ENCODE results near the gene TACR1. TPM values are rescaled to one million over a fixed set of nuclear protein-coding genes. Genes with fewer than 3 reads are reported as not detected.
"Not testable (repeated sequence)": the region's sequence is repeated elsewhere in the genome, so short reads cannot be mapped to it uniquely, and the experiment has no call there.

TACR1 gene
- total RNA-seq, 2 experiments from 2014 or later: not detected

DNA sequence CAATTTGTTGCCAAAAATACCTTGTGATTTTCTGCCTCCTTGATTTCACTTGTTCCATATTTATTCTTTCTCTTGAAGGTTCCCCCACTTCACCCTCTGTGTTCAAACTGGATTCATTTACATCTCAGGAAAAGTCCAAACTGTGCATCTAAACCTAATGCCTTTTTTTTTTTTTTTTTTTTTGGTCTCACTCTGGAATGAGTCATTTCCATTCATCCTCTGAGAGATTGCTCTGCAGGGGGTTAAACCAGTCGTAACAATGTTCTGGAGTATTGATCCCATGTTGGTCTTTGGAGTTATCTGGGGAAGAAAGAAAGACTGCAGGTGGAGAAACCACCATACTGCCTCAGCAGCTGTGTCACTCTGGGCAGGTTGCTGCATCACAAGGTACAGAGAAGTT lies 119.7 kb downstream of the TACR1 start:
- H3K27me3 Mint-ChIP-seq: no peaks in the 10 kb centered on the region
- peaks cover under 1% of the 10 kb centered on the region for H3K4me1 Mint-ChIP-seq
- H3K4me3 Mint-ChIP-seq: no peak overlapping the region
- no peak for ATAC-seq (ENCODE audit: low read depth)
- POLR2A ChIA-PET: no interaction called here
- DNase-seq: no peak
- no peak overlapping the region for H3K27ac Mint-ChIP-seq
- no peaks in the 10 kb centered on the region for H3K9me3 Mint-ChIP-seq
- no peaks in the 10 kb centered on the region for H3K36me3 Mint-ChIP-seq

DNA sequence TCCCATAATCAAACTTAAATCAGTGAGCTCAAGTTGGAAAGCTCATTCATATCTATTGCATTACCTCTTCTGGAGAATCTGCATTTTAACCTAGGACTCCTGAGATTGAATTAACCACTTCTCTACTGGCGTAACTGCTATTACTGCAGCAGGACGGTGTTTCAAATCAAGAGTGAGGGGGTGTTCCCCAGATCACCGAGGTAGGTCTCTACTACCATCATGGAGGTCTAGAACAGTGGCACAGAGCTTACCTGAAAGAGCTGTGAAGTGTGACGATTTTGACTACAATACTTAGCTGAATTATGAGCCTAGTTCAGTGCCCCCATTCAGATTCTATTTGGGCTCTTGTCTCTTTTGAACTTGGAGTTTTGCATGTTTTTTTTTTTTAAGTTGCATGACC lies 121.4 kb downstream of the TACR1 start:
- POLR2A ChIA-PET: no interaction called here
- no peaks in the 10 kb centered on the region for H3K27me3 Mint-ChIP-seq
- H3K4me1 Mint-ChIP-seq: peaks cover 1% of the 10 kb centered on the region
- ATAC-seq (ENCODE audit: low read depth) (no peak), DNase-seq (no peak)
- no peaks in the 10 kb centered on the region for H3K36me3 Mint-ChIP-seq
- H3K9me3 Mint-ChIP-seq: no peaks in the 10 kb centered on the region
- no peak overlapping the region for H3K4me3 Mint-ChIP-seq
- no peak overlapping the region for H3K27ac Mint-ChIP-seq

DNA sequence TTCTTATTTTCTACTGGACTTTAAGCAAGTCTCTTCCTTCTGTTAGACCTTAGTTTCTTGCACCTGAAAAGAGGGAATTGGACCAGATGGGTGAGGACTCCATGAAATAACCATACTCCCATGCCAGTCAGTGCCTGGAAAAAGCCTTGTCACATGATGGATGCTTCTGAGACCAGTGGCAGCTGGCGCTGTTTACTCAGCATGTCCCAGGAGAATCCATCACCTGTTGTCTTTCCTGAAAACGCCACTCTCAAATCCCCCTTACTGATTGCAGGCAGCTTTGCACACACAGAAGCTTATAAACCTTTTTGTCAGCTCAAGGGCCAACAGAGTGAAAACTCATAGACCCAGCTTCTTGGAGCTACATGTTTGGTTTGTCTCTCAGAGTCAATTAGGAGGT lies 123.2 kb downstream of the TACR1 start:
- H3K36me3 Mint-ChIP-seq: no peaks in the 10 kb centered on the region
- no peak overlapping the region for H3K27ac Mint-ChIP-seq
- no peaks in the 10 kb centered on the region for H3K27me3 Mint-ChIP-seq
- no peak overlapping the region for H3K4me3 Mint-ChIP-seq
- ATAC-seq (ENCODE audit: low read depth): no peak
- H3K9me3 Mint-ChIP-seq: no peaks in the 10 kb centered on the region
- POLR2A ChIA-PET: no interaction called here
- DNase-seq: no peak
- peaks cover 1% of the 10 kb centered on the region for H3K4me1 Mint-ChIP-seq

DNA sequence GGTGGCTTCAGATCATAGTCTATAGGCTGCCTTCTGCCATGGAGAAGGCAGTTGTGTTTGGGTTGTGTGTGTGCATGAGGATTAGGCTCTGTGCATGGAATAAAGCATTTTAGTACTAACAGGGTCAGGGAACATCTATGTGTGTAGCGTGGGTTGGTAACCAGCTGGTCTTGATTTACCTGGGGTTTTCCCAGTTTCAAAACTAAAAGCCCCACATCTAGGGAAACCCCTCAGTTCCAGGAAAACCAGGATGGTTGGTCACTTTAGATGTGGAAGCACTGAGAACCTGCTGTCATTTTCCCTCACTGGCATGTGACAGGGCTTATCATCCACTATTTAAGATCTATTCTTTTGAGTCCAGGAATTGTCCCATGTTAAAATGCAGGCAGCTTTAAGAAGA lies 124.6 kb downstream of the TACR1 start:
- Mint-ChIP-seq H3K4me1 (peaks cover 1% of the 10 kb centered on the region), H3K4me3 (no peak overlapping the region)
- POLR2A ChIA-PET: no interaction called here

DNA sequence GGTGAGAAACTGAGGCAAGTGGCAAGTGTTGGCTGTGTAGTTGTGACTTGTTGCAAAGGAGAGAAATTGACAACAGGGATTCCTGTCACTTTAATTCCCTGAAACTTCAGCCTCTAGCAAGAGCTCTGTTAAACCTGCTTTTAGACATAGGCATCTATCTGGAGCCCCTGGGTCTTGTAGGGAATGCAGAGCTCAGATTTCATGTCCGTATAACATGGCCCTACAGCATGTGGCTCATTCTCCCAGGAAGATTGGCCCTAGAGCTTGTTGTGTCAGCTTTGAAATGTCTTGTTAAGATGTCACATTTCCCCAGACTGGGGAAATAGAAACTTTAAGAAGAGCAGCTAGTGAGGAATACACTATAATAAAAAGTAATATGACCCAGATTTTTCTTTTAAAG lies 125.1 kb downstream of the TACR1 start:
- Mint-ChIP-seq H3K27me3 (no peaks in the 10 kb centered on the region), H3K9me3 (no peaks in the 10 kb centered on the region), H3K4me3 (no peak overlapping the region), H3K36me3 (no peaks in the 10 kb centered on the region), H3K27ac (no peak overlapping the region), H3K4me1 (peaks cover 1% of the 10 kb centered on the region)
- DNase-seq (no peak), ATAC-seq (ENCODE audit: low read depth) (no peak)
- POLR2A ChIA-PET: no interaction called here

More for the DNA sequence above, 124.6 kb downstream of the TACR1 start:
- no peaks in the 10 kb centered on the region for H3K27me3 Mint-ChIP-seq
- ATAC-seq (ENCODE audit: low read depth) (no peak), DNase-seq (no peak)
- no peak overlapping the region for H3K27ac Mint-ChIP-seq
- no peaks in the 10 kb centered on the region for H3K9me3 Mint-ChIP-seq
- no peaks in the 10 kb centered on the region for H3K36me3 Mint-ChIP-seq

DNA sequence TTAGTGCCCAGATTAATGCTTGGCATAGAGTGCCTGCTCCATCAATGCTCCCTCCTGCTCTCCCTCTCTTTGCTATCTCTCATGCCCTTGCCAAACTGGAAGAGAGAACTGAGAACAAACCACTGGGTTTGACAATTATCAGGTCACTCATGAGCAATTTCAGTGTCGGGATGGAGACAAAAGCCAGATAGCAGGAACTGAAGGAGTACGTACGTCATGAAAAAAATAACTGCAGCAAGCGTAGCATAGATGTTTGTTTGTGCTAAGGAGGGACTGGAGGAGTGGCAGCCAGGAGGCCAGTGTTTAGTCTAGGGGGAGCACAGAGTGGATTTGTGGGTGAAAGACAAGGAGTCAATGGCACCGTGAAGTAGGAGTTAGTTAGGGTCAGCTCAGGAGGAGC lies 127.6 kb downstream of the TACR1 start:
- Mint-ChIP-seq H3K36me3 (no peaks in the 10 kb centered on the region), H3K27ac (no peak overlapping the region), H3K9me3 (no peaks in the 10 kb centered on the region), H3K27me3 (no peaks in the 10 kb centered on the region), H3K4me1 (peaks cover 1% of the 10 kb centered on the region), H3K4me3 (no peak overlapping the region)
- ATAC-seq (ENCODE audit: low read depth) (no peak), DNase-seq (no peak)
- POLR2A ChIA-PET: no interaction called here

DNA sequence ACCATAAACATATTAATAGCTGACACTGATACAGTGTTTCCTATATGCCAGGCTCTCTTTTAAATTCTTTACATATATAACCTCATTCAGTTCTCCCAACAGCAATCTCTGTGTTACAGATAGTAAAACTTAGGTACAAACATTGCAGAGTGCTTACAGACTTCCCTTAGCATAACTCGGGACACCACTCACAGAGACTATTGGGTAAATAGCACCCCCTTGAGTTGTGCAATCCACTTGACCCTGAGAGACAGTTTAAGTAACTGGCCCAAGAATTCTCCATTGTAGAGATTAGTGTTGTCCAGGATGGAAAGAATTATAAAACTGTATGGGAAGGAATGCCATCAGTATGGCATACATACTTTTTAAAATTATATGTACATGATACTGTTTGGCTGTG lies 130.8 kb downstream of the TACR1 start:
- H3K4me1 Mint-ChIP-seq: no peaks in the 10 kb centered on the region
- ATAC-seq (ENCODE audit: low read depth) (no peak), DNase-seq (no peak)
- POLR2A ChIA-PET: no interaction called here
- no peaks in the 10 kb centered on the region for H3K9me3 Mint-ChIP-seq
- H3K4me3 Mint-ChIP-seq: no peak overlapping the region
- no peaks in the 10 kb centered on the region for H3K36me3 Mint-ChIP-seq
- no peak overlapping the region for H3K27ac Mint-ChIP-seq
- H3K27me3 Mint-ChIP-seq: no peaks in the 10 kb centered on the region

DNA sequence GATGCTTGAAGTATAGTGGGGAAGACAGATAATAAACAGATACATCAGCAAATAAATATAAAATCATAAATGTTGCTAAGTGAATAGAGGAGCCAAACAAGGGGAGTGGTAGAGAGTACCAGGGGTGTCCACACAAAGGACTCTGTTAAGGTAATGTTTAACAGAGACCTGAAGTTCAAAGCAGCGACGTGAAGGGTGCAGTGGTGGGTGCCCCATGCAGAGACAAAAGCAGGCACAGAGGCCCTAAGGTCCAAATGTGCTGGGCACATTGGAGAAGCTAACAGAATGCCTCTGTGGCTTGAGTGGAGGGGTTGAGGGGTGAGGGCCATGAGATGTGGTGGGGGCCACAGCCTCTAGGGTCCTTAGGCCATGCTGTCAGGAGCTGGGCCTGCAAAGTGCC lies 131.8 kb downstream of the TACR1 start:
- H3K27ac Mint-ChIP-seq: no peak overlapping the region
- no peak for ATAC-seq (ENCODE audit: low read depth)
- H3K36me3 Mint-ChIP-seq: no peaks in the 10 kb centered on the region
- H3K4me1 Mint-ChIP-seq: no peaks in the 10 kb centered on the region
- DNase-seq: no peak
- H3K9me3 Mint-ChIP-seq: no peaks in the 10 kb centered on the region
- POLR2A ChIA-PET: no interaction called here
- no peaks in the 10 kb centered on the region for H3K27me3 Mint-ChIP-seq
- no peak overlapping the region for H3K4me3 Mint-ChIP-seq

DNA sequence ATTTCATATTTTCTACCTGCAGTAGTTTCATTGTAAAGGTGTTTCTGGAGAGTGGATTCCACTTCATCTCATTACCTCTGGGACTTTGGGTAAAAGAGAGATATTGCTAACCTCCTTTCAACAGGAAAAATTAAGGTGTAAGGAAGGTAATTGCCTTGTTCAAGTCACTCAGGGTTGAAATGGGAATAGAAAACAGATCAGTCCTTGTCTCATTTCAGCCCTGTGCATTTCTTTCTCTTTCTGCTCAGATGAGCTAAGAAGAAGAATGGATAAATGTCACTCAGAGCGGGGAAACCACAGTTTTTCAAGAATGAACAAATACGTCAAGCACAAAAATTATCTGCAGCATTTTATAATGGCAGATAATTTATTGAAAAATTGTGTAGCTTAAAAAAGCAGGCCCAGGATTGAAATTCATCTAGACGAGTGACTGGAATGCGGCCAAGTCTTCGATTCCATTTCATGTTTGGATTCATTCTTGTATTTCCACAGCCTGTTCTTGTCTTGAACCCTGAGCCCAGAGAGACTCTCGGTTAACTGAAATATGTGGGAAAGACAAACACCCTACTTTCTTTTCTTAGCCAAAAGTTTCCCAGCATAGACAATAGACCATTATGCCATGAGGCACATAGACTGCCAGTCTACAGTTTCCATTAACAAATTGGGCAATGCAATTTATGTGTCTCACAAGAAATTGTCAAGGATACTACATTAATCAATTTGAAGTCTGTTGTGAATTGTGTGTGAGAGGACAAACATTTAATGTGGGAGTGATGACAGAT lies 133.0 kb downstream of the TACR1 start:
- Mint-ChIP-seq H3K4me1 (no peaks in the 10 kb centered on the region), H3K27ac (no peak overlapping the region), H3K27me3 (no peaks in the 10 kb centered on the region), H3K4me3 (no peak overlapping the region), H3K36me3 (no peaks in the 10 kb centered on the region), H3K9me3 (no peaks in the 10 kb centered on the region)
- DNase-seq (no peak), ATAC-seq (ENCODE audit: low read depth) (no peak)
- POLR2A ChIA-PET: no interaction called here

DNA sequence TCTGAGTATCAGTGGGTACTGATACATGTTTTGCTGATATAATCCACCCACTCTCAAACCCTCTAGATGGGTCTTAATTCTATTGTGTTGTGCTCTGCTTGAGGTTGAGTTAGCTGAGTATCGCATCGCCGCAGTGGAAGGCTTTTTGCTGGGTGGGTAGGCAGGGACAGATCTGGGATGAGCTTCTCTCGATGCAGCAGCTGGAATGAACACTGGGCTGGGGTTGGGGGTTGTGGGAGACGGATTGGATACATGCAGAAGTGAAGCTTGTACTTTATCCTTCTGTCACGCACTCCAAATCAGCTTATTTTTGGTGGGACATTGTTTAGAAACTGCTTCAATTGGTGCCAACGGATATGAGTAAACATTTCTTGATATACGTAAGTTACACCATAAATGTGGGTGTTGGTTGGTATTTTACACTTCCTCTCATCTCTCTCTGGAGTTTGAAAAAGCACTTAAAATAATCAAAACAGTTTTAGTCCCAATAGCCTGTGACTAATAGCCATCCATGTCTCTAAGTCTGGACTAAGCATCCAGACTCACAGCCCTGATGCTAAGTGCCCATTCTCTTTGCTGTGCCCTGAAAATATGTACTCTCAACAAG lies 133.8 kb downstream of the TACR1 start:
- no peak for ATAC-seq (ENCODE audit: low read depth)
- Mint-ChIP-seq H3K27ac (no peak overlapping the region), H3K27me3 (peaks cover 4% of the 10 kb centered on the region), H3K4me1 (peaks cover 4% of the 10 kb centered on the region), H3K4me3 (no peak overlapping the region), H3K36me3 (no peaks in the 10 kb centered on the region), H3K9me3 (no peaks in the 10 kb centered on the region)
- POLR2A ChIA-PET: no interaction called here
- no peak for DNase-seq

DNA sequence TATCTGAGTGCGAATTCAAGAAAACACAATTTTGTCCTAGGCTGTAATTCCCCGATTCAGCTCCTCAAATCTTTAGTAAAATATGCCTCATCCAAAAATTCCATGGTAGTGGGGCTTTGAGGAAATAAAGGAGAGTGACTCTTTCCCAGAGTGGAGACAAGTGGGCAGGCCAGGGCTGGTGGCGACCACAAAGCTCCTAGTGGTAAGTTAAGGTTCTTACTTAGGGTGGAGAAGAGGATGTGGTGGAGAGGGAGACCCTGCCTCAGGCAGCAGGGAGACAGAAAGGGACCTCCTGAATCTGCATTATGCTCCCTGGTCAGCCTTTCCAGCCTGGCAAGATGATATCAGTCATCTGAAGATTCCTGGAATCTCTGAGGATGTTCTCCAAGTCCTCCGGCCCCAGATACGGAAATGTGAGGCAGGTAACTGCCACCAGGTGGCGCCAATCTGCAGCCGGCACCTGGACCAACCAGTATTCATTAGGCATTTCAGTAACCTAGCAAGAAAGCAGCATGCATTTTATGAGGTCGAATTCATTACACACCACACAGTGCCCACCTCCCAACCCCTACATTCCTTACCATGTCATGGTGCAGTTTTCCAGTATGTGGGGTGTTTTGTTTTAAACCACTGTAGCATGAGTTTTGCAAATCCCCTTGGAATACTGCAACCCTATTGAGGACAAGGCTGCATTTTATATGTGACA lies 134.5 kb downstream of the TACR1 start:
- Mint-ChIP-seq H3K27ac (no peak overlapping the region), H3K4me1 (peaks cover 10% of the 10 kb centered on the region), H3K27me3 (peaks cover 6% of the 10 kb centered on the region), H3K9me3 (no peaks in the 10 kb centered on the region), H3K36me3 (no peaks in the 10 kb centered on the region), H3K4me3 (no peak overlapping the region)
- POLR2A ChIA-PET: no interaction called here
- ATAC-seq (ENCODE audit: low read depth) (no peak), DNase-seq (peak; percentile 55)

DNA sequence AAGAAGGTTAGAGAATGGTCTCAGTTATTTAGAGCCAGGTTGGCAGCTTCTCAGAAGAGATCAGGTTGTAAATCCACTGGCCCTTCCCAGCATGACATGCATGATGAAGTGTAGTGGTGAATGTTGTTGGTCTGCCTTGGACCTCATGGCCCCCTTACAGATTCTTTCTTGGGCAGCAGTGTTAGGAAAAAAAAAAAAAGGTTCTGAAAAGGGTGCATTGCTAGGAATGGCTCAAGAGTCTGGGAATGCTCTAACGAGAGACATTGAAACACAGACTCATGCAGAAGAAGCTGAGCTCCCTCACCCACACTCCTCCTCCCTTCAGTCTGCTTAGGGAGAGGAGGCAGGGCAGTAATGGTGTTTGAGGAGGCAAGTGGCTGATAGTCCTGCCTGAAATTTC lies 135.4 kb downstream of the TACR1 start:
- Mint-ChIP-seq H3K9me3 (no peaks in the 10 kb centered on the region), H3K27ac (no peak overlapping the region), H3K4me3 (no peak overlapping the region), H3K36me3 (no peaks in the 10 kb centered on the region), H3K4me1 (peaks cover 10% of the 10 kb centered on the region), H3K27me3 (peaks cover 6% of the 10 kb centered on the region)
- no peak for DNase-seq
- no peak for ATAC-seq (ENCODE audit: low read depth)
- POLR2A ChIA-PET: no interaction called here

DNA sequence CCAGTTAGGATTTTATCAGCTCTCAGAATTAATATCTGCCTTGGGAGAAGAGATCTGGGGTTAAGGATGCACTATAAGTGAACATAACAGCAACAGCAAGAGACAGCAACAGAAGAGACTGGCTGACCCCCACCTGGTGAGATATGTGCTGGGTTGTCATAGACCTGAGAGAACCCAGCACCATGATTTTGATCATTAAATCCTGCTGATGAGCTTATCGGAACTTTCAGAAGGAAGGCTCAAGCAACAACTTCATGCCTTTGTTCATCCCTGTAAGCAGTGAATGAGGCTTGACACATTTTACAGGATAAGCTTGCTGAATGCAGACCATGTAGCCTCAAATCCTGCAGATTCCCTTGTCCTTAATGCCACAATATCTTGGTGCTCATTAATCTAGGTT lies 140.9 kb downstream of the TACR1 start:
- no peak for DNase-seq
- no peak for ATAC-seq (ENCODE audit: low read depth)
- H3K4me1 Mint-ChIP-seq: peaks cover 14% of the 10 kb centered on the region
- POLR2A ChIA-PET: no interaction called here
- no peaks in the 10 kb centered on the region for H3K9me3 Mint-ChIP-seq
- H3K27me3 Mint-ChIP-seq: peaks cover 6% of the 10 kb centered on the region
- no peak overlapping the region for H3K4me3 Mint-ChIP-seq
- no peak overlapping the region for H3K27ac Mint-ChIP-seq
- H3K36me3 Mint-ChIP-seq: no peaks in the 10 kb centered on the region

DNA sequence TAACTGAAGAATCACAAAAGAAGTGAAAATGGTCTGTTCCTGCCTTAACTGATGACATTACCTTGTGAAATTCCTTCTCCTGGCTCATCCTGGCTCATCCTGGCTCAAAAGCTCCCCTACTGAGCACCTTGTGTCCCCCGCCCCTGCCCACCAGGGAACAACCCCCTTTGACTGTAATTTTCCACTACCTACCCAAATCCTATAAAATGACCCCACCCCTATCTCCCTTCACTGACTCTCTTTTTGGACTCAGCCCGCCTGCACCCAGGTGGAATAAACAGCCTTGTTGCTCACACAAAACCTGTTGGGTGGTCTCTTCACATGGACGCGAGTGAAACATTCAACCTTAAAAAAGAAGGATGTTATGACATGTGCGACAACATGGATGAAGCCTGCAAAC lies 142.2 kb downstream of the TACR1 start:
- H3K36me3 Mint-ChIP-seq; DNase-seq; POLR2A ChIA-PET; H3K27me3 Mint-ChIP-seq; H3K4me3 Mint-ChIP-seq; ATAC-seq (ENCODE audit: low read depth); H3K27ac Mint-ChIP-seq; H3K9me3 Mint-ChIP-seq: not testable (repeated sequence)
- H3K4me1 Mint-ChIP-seq: peaks cover 14% of the 10 kb centered on the region
